ENCODE data around the gene MCM3AP. TPM values are rescaled to one million over a fixed set of nuclear protein-coding genes. Genes with fewer than 3 reads are reported as not detected.

Gene MCM3AP
- total RNA-seq, 1 experiment from 2014 or later, result 88.4 TPM

DNA sequence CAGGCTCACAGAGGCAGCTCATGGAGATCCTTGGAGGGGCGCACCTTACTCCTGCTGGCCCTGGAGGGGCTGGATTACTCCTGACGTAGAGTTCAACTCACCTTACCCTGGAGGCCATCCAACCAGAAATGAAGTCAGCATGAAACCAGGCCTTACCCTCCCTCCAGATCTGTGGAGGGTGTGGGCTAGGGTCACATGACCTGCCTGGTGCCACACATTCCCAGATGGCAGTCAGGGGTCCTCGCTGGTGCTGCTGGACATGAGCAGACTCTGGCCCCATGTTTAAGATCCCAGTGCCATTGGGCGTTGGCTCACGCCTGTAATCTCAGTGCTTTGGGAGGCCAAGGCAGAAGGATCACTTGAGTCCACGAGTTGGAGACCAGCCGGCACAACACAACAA lies 33.8 kb upstream of the MCM3AP start:
- ChIA-PET RAD21 (ENCODE audit: low non-redundant PET in 1 of 2, low total read pairs in 2 of 2, uncharacterized antibody in 2 of 2, unreplicated experiment in 2 of 2) (no interaction called here), POLR2A (no interaction called here), CTCF (no interaction called here)
- H3K4me2 ChIP-seq (ENCODE audit: low read length), result no peak overlapping the region
- TF ChIP-seq CBX3 (IDR thresholded peaks at IDR 0.05; ENCODE audit: low read depth), result no peak
- TF ChIP-seq RAD21 (IDR thresholded peaks at IDR 0.05; ENCODE audit: low read depth), result no peak
- no peak for TF ChIP-seq ZFX (IDR thresholded peaks at IDR 0.05)
- TF ChIP-seq, protein P1, sequence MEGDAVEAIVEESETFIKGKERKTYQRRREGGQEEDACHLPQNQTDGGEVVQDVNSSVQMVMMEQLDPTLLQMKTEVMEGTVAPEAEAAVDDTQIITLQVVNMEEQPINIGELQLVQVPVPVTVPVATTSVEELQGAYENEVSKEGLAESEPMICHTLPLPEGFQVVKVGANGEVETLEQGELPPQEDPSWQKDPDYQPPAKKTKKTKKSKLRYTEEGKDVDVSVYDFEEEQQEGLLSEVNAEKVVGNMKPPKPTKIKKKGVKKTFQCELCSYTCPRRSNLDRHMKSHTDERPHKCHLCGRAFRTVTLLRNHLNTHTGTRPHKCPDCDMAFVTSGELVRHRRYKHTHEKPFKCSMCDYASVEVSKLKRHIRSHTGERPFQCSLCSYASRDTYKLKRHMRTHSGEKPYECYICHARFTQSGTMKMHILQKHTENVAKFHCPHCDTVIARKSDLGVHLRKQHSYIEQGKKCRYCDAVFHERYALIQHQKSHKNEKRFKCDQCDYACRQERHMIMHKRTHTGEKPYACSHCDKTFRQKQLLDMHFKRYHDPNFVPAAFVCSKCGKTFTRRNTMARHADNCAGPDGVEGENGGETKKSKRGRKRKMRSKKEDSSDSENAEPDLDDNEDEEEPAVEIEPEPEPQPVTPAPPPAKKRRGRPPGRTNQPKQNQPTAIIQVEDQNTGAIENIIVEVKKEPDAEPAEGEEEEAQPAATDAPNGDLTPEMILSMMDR (IDR thresholded peaks at IDR 0.05 in 2 of 3, conservative IDR thresholded peaks at IDR 0.05 in 1 of 3; ENCODE audit: borderline replicate concordance in 1 of 3, insufficient read depth in 1 of 3, low read depth in 2 of 3, low read length in 2 of 3), result no peak
- TF ChIP-seq SIN3A (IDR thresholded peaks at IDR 0.05; ENCODE audit: low read depth), result no peak
- TF ChIP-seq SP1 (IDR thresholded peaks at IDR 0.05; ENCODE audit: low read depth), result no peak
- no peak for TF ChIP-seq EZH2 (IDR thresholded peaks at IDR 0.05)
- TF ChIP-seq JUND (IDR thresholded peaks at IDR 0.05), result no peak
- TF ChIP-seq, protein P2, sequence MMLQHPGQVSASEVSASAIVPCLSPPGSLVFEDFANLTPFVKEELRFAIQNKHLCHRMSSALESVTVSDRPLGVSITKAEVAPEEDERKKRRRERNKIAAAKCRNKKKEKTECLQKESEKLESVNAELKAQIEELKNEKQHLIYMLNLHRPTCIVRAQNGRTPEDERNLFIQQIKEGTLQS (IDR thresholded peaks at IDR 0.05), result no peak
- TF ChIP-seq TCF7L2 (IDR thresholded peaks at IDR 0.05; ENCODE audit: borderline replicate concordance, extremely low read depth, insufficient read depth, insufficient read length), result no peak
- TF ChIP-seq, protein P3, sequence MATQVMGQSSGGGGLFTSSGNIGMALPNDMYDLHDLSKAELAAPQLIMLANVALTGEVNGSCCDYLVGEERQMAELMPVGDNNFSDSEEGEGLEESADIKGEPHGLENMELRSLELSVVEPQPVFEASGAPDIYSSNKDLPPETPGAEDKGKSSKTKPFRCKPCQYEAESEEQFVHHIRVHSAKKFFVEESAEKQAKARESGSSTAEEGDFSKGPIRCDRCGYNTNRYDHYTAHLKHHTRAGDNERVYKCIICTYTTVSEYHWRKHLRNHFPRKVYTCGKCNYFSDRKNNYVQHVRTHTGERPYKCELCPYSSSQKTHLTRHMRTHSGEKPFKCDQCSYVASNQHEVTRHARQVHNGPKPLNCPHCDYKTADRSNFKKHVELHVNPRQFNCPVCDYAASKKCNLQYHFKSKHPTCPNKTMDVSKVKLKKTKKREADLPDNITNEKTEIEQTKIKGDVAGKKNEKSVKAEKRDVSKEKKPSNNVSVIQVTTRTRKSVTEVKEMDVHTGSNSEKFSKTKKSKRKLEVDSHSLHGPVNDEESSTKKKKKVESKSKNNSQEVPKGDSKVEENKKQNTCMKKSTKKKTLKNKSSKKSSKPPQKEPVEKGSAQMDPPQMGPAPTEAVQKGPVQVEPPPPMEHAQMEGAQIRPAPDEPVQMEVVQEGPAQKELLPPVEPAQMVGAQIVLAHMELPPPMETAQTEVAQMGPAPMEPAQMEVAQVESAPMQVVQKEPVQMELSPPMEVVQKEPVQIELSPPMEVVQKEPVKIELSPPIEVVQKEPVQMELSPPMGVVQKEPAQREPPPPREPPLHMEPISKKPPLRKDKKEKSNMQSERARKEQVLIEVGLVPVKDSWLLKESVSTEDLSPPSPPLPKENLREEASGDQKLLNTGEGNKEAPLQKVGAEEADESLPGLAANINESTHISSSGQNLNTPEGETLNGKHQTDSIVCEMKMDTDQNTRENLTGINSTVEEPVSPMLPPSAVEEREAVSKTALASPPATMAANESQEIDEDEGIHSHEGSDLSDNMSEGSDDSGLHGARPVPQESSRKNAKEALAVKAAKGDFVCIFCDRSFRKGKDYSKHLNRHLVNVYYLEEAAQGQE (IDR thresholded peaks at IDR 0.05; ENCODE audit: low read depth), result no peak
- no peak for TF ChIP-seq ZNF274 (IDR thresholded peaks at IDR 0.05; ENCODE audit: low read depth, low read length)
- no peak for TF ChIP-seq POLR2AphosphoS5 (IDR thresholded peaks at IDR 0.05; ENCODE audit: low read depth, low read length)
- TF ChIP-seq, protein P4, sequence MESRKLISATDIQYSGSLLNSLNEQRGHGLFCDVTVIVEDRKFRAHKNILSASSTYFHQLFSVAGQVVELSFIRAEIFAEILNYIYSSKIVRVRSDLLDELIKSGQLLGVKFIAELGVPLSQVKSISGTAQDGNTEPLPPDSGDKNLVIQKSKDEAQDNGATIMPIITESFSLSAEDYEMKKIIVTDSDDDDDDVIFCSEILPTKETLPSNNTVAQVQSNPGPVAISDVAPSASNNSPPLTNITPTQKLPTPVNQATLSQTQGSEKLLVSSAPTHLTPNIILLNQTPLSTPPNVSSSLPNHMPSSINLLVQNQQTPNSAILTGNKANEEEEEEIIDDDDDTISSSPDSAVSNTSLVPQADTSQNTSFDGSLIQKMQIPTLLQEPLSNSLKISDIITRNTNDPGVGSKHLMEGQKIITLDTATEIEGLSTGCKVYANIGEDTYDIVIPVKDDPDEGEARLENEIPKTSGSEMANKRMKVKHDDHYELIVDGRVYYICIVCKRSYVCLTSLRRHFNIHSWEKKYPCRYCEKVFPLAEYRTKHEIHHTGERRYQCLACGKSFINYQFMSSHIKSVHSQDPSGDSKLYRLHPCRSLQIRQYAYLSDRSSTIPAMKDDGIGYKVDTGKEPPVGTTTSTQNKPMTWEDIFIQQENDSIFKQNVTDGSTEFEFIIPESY (IDR thresholded peaks at IDR 0.05; ENCODE audit: extremely low read depth, insufficient replicate concordance, low read length), result no peak
- no peak overlapping the region for H3K27ac ChIP-seq (ENCODE audit: low read depth, low read length)
- H4K20me1 ChIP-seq (ENCODE audit: insufficient read depth), result no peaks in the 10 kb centered on the region
- H3K4me3 ChIP-seq (replicated peaks in 1 of 2; ENCODE audit: low read depth in 1 of 2, low read length in 2 of 2), result no peak overlapping the region
- H3K27me3 ChIP-seq (ENCODE audit: insufficient read depth, low read length), result no peaks in the 10 kb centered on the region
- H3K79me2 ChIP-seq (ENCODE audit: insufficient read depth, low read length), result peaks cover 23% of the 10 kb centered on the region
- H3K9me3 ChIP-seq (ENCODE audit: control insufficient read depth in 1 of 2, insufficient read depth in 1 of 2, low read depth in 1 of 2, low read length in 2 of 2), result no peaks in the 10 kb centered on the region
- no peak for DNase-seq (ENCODE audit: low read depth, low spot score)
- ATAC-seq, result no peak
- intact Hi-C loops (cut with micrococcal nuclease), result no loop called here
- no TSS peak for BruUV-seq (replicated peaks)
- peaks cover 15 to 28% of the 10 kb centered on the region in 2 experiments; a peak in 3 of 4 replicates for H3K4me1 ChIP-seq (ENCODE audit: control insufficient read depth in 1 of 2, insufficient read depth in 2 of 2, low read length in 2 of 2)
- H3K36me3 ChIP-seq (ENCODE audit: control insufficient read depth in 1 of 2, insufficient read depth in 2 of 2, low read length in 2 of 2), result no peaks in the 10 kb centered on the region
- H2AFZ ChIP-seq (ENCODE audit: low read depth, low read length, poor library complexity, severe bottlenecking), result no peak overlapping the region
- H3K9ac ChIP-seq (ENCODE audit: low read length), result no peak overlapping the region
- no peaks in the 10 kb centered on the region for H3K9me2 ChIP-seq (ENCODE audit: insufficient read depth)
